Measurements from ENCODE around the gene CXCR5. TPM values are rescaled to one million over a fixed set of nuclear protein-coding genes. Genes with fewer than 3 reads are reported as not detected.

The CXCR5 gene, protein sequence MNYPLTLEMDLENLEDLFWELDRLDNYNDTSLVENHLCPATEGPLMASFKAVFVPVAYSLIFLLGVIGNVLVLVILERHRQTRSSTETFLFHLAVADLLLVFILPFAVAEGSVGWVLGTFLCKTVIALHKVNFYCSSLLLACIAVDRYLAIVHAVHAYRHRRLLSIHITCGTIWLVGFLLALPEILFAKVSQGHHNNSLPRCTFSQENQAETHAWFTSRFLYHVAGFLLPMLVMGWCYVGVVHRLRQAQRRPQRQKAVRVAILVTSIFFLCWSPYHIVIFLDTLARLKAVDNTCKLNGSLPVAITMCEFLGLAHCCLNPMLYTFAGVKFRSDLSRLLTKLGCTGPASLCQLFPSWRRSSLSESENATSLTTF
- 2.3 and 2.7 TPM in 2 replicates for total RNA-seq (2013; cell fraction: nucleolus; rRNA removed)
- total RNA-seq (2014; rRNA removed): 0.27 and 0.56 TPM in 2 replicates
- total RNA-seq (2014; rRNA removed; fragmentation: Illumina TruSeq; extraction: Trizol): 0.18 and 0.22 TPM in 2 replicates
- 0.44 and 0.45 TPM in 2 replicates for total RNA-seq (2021)
- polyA plus RNA-seq (2011; ENCODE audit: low read depth): 1.7 TPM
- 0.10 and 0.14 TPM in 2 replicates for polyA plus RNA-seq (2011; rRNA removed)
- polyA plus RNA-seq (2011; cell fraction: cytosol; rRNA removed): 0.36 and 0.43 TPM in 2 replicates
- polyA plus RNA-seq (2011; cell fraction: nucleus; rRNA removed): 0.38 and 0.45 TPM in 2 replicates
- polyA plus RNA-seq (2012): 3.2 and 3.5 TPM in 2 replicates
- polyA plus RNA-seq (2014; fragmentation: Illumina TruSeq; extraction: Trizol): 0.06 and 0.15 TPM in 2 replicates
- polyA plus RNA-seq (2014; fragmentation: Nextera tagmentation; extraction: Ambion mirVana): under 1 TPM; 0.03 to 0.11 TPM
- 0.15 and 0.28 TPM in 2 replicates for polyA plus RNA-seq (2014; rRNA removed)
- under 1 TPM; 0.44 to 0.63 TPM for polyA plus RNA-seq (2016; fragmentation: Nextera tagmentation; extraction: Ambion mirVana)
- polyA minus RNA-seq (2011; rRNA and poly(A)+ RNA removed): 0.59 and 0.88 TPM in 2 replicates
- polyA minus RNA-seq (2011; cell fraction: cytosol; rRNA and poly(A)+ RNA removed): 0.21 TPM in 1 of 2 replicates, not detected in the other
- polyA minus RNA-seq (2011; cell fraction: nucleus; rRNA and poly(A)+ RNA removed): 0.36 and 0.38 TPM in 2 replicates
- Bru-seq, nascent RNA: percentile 48 among the genes with signal in this experiment
- BruChase-seq, experiment 1, labeled RNA remaining after a 6-hour chase: percentile 38 among the genes with signal in this experiment
- BruChase-seq, experiment 2, labeled RNA remaining after a 2-hour chase: percentile 41 among the genes with signal in this experiment
- long read RNA-seq, experiment 1, partial matches to known transcripts: 0 of 1 reads
- long read RNA-seq, experiment 1, other reads (novel, unspliced or antisense): 1 of 1 reads
- long read RNA-seq, experiment 2, partial matches to known transcripts: 0 of 1 reads
- long read RNA-seq, experiment 2, other reads (novel, unspliced or antisense): 1 of 1 reads

DNA sequence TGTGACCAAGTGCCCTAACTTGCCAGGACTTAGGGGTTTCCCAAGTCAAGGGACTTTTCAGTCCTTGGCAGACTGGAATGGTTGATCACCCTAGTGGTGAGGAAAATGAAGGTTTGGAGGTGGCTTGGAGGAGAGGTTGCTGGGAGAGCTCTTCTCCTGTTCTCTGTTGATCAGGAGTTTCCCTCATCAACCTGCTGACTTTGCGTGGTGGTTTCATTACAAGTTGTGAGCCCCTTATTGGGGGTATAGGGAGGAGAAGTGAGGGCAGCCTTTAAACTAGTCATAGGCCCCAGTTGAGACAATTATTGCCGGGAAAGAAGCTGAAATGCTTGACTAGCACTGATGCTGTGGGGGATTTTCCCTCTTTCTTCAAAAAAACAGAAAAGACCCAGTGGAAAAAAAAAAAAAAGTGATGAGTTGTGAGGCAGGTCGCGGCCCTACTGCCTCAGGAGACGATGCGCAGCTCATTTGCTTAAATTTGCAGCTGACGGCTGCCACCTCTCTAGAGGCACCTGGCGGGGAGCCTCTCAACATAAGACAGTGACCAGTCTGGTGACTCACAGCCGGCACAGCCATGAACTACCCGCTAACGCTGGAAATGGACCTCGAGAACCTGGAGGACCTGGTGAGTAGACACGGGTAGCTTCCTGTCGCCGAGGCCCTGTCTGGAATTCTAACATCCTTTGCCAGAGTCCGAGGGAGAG, at the start of gene CXCR5:
Gene CXCR5, plus strand, starts transcription at position 525 of the 704 bp plus-strand sequence. Its CDS starts 50 bp downstream, at position 575.
- SMC1A ChIA-PET (ENCODE audit: uncharacterized antibody, unreplicated experiment): interaction anchor here (0.7 to 2.7 kb wide), 30 partner anchors 9 to 194 kb away, joined by 3 to 26 read pairs (median 5); no protein-coding TSS in a partner anchor
- H4K20me1 ChIP-seq (ENCODE audit: control insufficient read depth, insufficient read depth): no peaks in the 10 kb centered on the region
- no peaks in the 10 kb centered on the region for H3K36me3 ChIP-seq (ENCODE audit: control insufficient read depth in 2 of 2, insufficient read depth in 2 of 2, low read length in 1 of 2)
- H3K9me3 ChIP-seq (replicated peaks; ENCODE audit: control insufficient read depth, insufficient read depth, low read length): no peaks in the 10 kb centered on the region
- no peak for DNase-seq (ENCODE audit: low read depth, low spot score)
- no TSS peak for BruUV-seq (replicated peaks)
- no peak within 1 kb of the TSS for H3K27ac ChIP-seq (ENCODE audit: control insufficient read depth, insufficient read depth)
- peak; percentile 18 for FAIRE-seq
- RAD21 ChIA-PET (ENCODE audit: unreplicated experiment): interaction anchor here (0.7 to 4.8 kb wide), 24 partner anchors 9 to 193 kb away, joined by 3 to 66 read pairs (median 4); partner anchors contain the start of genes BCL9L and DDX6
- in situ Hi-C loops (cut with MboI): no loop called here
- peak; percentile 81 for ATAC-seq
- H3K4me3 ChIP-seq: peak within 1 kb of the TSS; percentile 13; the same call in 1 of the 2 replicates
- H3K9ac ChIP-seq (ENCODE audit: control insufficient read depth, insufficient read depth, low read length): no peak within 1 kb of the TSS; the same call in 1 of the 2 replicates
- intact Hi-C loops (cut with micrococcal nuclease; ENCODE audit: unreplicated experiment): no loop called here
- peaks cover 43% of the 10 kb centered on the region for H3K4me1 ChIP-seq (ENCODE audit: control insufficient read depth, insufficient read depth, low read length)
- POLR2A ChIA-PET: interaction anchor here (0.6 to 2.4 kb wide), 21 partner anchors 9 to 640 kb away, joined by 3 to 22 read pairs (median 4); partner anchors contain the start of genes DDX6 and PHLDB1
- WGBS (ENCODE audit: insufficient coverage, insufficient replicate concordance, low lambda C conversion rate, missing lambda C conversion rate): 5% methylated on average over 16 of the region's 16 CpGs
- peaks cover 3 to 9% of the 10 kb centered on the region in 2 experiments; a peak in 2 of 4 replicates for H3K27me3 ChIP-seq (replicated peaks in 1 of 2; ENCODE audit: control insufficient read depth in 2 of 2, insufficient read depth in 2 of 2, low read length in 1 of 2)
- H3K4me2 ChIP-seq (ENCODE audit: control insufficient read depth, insufficient read depth): peak within 1 kb of the TSS; percentile 12
- peak within 1 kb of the TSS; percentile 4; the same call in 1 of the 2 replicates for H2AFZ ChIP-seq (ENCODE audit: control insufficient read depth, low read depth, low read length)
- H3K79me2 ChIP-seq (ENCODE audit: control insufficient read depth, insufficient read depth, low read length): no peaks in the 10 kb centered on the region
- CTCF ChIA-PET: interaction anchor here (0.6 to 1.9 kb wide), 24 partner anchors 11 to 194 kb away, joined by 3 to 19 read pairs (median 4); partner anchors contain the start of genes BCL9L and DDX6
- TF ChIP-seq CBFB (IDR thresholded peaks at IDR 0.05; ENCODE audit: low read depth) (no peak), IRF4 (IDR thresholded peaks at IDR 0.05; ENCODE audit: low read depth, low read length) (no peak), LARP7 (IDR thresholded peaks at IDR 0.05) (no peak), NBN (IDR thresholded peaks at IDR 0.05) (peak; percentile 71; the same call in 1 of the 2 replicates), BACH1 (IDR thresholded peaks at IDR 0.05; ENCODE audit: borderline replicate concordance) (no peak; the same call in 1 of the 2 replicates), EED (IDR thresholded peaks at IDR 0.05; ENCODE audit: low read depth) (no peak; the same call in 1 of the 2 replicates), KDM1A (IDR thresholded peaks at IDR 0.05; ENCODE audit: borderline replicate concordance) (no peak), TAF1 (IDR thresholded peaks at IDR 0.05; ENCODE audit: borderline replicate concordance, low read depth, low read length) (no peak), MTA2 (IDR thresholded peaks at IDR 0.05; ENCODE audit: low read depth) (peak; percentile 33; the same call in 1 of the 2 replicates), ZSCAN29 (IDR thresholded peaks at IDR 0.05) (no peak), TCF12 (IDR thresholded peaks at IDR 0.05; ENCODE audit: low read depth, low read length) (peak; percentile 72), NFIC (IDR thresholded peaks at IDR 0.05; ENCODE audit: low read depth, low read length) (no peak), SPI1 (IDR thresholded peaks at IDR 0.05; ENCODE audit: borderline replicate concordance, insufficient read depth, low read depth, low read length) (no peak)
- TF ChIP-seq, protein P1, sequence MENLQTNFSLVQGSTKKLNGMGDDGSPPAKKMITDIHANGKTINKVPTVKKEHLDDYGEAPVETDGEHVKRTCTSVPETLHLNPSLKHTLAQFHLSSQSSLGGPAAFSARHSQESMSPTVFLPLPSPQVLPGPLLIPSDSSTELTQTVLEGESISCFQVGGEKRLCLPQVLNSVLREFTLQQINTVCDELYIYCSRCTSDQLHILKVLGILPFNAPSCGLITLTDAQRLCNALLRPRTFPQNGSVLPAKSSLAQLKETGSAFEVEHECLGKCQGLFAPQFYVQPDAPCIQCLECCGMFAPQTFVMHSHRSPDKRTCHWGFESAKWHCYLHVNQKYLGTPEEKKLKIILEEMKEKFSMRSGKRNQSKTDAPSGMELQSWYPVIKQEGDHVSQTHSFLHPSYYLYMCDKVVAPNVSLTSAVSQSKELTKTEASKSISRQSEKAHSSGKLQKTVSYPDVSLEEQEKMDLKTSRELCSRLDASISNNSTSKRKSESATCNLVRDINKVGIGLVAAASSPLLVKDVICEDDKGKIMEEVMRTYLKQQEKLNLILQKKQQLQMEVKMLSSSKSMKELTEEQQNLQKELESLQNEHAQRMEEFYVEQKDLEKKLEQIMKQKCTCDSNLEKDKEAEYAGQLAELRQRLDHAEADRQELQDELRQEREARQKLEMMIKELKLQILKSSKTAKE (IDR thresholded peaks at IDR 0.05; ENCODE audit: low read depth, poor library complexity, severe bottlenecking): peak; percentile 69
- TF ChIP-seq, protein P2, sequence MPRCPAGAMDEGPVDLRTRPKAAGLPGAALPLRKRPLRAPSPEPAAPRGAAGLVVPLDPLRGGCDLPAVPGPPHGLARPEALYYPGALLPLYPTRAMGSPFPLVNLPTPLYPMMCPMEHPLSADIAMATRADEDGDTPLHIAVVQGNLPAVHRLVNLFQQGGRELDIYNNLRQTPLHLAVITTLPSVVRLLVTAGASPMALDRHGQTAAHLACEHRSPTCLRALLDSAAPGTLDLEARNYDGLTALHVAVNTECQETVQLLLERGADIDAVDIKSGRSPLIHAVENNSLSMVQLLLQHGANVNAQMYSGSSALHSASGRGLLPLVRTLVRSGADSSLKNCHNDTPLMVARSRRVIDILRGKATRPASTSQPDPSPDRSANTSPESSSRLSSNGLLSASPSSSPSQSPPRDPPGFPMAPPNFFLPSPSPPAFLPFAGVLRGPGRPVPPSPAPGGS (IDR thresholded peaks at IDR 0.05; ENCODE audit: borderline replicate concordance, insufficient read depth, low read depth, low read length, poor library complexity, severe bottlenecking): no peak
